Stimulated activated CD8-positive, alpha-beta memory T cell treated with anti-CD3 and anti-CD28 coated beads, Interleukin-2, amount 100 ng/mL, for 1 hour (primary cell): ENCODE measurements around the gene ABHD15.

Experiments
- DNase-seq, 2 donors: peaks; one replicate each; pipeline ENCODE4 v3.0.0-alpha.2; 2020; ENCODE audit warnings: low read depth in 2 of 2

Gene ABHD15

DNA sequence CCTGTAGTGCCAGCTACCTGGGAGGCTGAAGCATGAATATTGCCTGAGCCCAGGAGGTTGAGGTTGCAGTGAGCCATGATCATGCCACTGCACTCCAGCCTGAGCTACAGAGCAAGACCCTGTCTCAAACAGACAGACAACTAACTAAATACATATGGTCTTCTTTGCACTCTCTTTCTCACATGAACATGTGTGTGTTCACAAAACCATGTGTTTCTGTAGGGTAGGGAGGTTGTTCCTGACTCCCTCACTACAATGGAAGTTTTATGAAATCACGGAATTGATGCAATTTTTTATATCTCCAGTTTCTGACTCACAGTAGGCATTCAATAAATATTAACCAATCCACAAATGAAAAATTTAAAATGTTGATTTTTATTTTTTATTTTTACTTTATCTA, 48.5 kb downstream of the ABHD15 start:
- no peak for DNase-seq

GRCh38 chr17:29514792-29515191, 52.0 kb downstream of the ABHD15 start:
- no peak for DNase-seq

- no peak for DNase-seq
These were observed 55.9 kb downstream of the ABHD15 start for GRCh38 chr17:29510953-29511352.
